Natural killer cell (primary cell): ENCODE data around the gene TBX18. TPM values are rescaled to one million over a fixed set of nuclear protein-coding genes. Genes with fewer than 3 reads are reported as not detected.

Experiments used
- ATAC-seq, 3 donors: fragments of 150-1000 bp in 2 of 3; fragments of 200-7000 bp in 1 of 3; cut with Tn5 transposase; 1 replicate in 1 of 3; 2 replicates in 2 of 3; pipeline ENCODE4 v1.10.0; 2021; ENCODE audit warnings: mild to moderate bottlenecking in 2 of 3, moderate library complexity in 2 of 3
- DNase-seq, 2 donors: peaks; one replicate each; pipeline versions ENCODE4 v3.0.0 to v3.0.0-alpha.2; 2013 to 2021; ENCODE audit warnings: mixed read lengths in 1 of 2
- H3K27ac ChIP-seq: one replicate; pipeline ENCODE4 v1.5.1; 2013; ENCODE audit warnings: mild to moderate bottlenecking, low read length
- H3K27me3 ChIP-seq: one replicate; pipeline ENCODE4 v1.6.1; 2013; ENCODE audit warnings: low read length; ENCODE audit not compliant: control insufficient read depth, insufficient read depth
- H3K36me3 ChIP-seq: one replicate; pipeline ENCODE4 v1.6.1; 2013; ENCODE audit warnings: low read length; ENCODE audit not compliant: control insufficient read depth, insufficient read depth
- H3K4me1 ChIP-seq: one replicate; pipeline ENCODE4 v1.6.1; 2013; ENCODE audit warnings: low read length; ENCODE audit not compliant: control insufficient read depth, insufficient read depth
- H3K4me3 ChIP-seq: one replicate; pipeline ENCODE4 v1.5.1; 2013; ENCODE audit warnings: low read length
- H3K9me3 ChIP-seq: one replicate; pipeline ENCODE4 v1.6.1; 2013; ENCODE audit warnings: low read length; ENCODE audit not compliant: control insufficient read depth, insufficient read depth
- H3K27ac Mint-ChIP-seq, 2 donors: one replicate each; pipeline ENCODE4 v1.8.0; 2022; ENCODE audit warnings: mild to moderate bottlenecking in 2 of 2, mixed read lengths in 2 of 2, moderate library complexity in 1 of 2
- H3K27me3 Mint-ChIP-seq, 2 donors: one replicate each; pipeline ENCODE4 v1.8.0; 2022; ENCODE audit warnings: low read depth in 2 of 2, mixed read lengths in 2 of 2
- H3K36me3 Mint-ChIP-seq: one replicate; pipeline ENCODE4 v1.8.0; 2022; ENCODE audit warnings: mixed read lengths
- H3K4me1 Mint-ChIP-seq, 2 donors: one replicate each; pipeline ENCODE4 v1.8.0; 2022; ENCODE audit warnings: mixed read lengths in 2 of 2
- H3K4me3 Mint-ChIP-seq: one replicate; pipeline ENCODE4 v1.8.0; 2022; ENCODE audit warnings: mild to moderate bottlenecking, moderate library complexity, mixed read lengths
- H3K9me3 Mint-ChIP-seq, 2 donors: one replicate each; pipeline ENCODE4 v1.8.0; 2022; ENCODE audit warnings: mixed read lengths in 2 of 2
- CTCF ChIP-seq: fragments of 200-600 bp; IDR thresholded peaks from one replicate; pipeline ENCODE4 v1.8.0; 2022; ENCODE audit warnings: antibody characterized with exemption
- WGBS: methylation state at CpG from one replicate; pipeline ENCODE4 v1.1.7; 2013; ENCODE audit warnings: missing lambda C conversion rate; ENCODE audit not compliant: insufficient coverage; 5-methylcytosine and 5-hydroxymethylcytosine counted together
- intact Hi-C: fragments of 100-400 bp; cut with micrococcal nuclease; formaldehyde crosslinking; loops from one replicate; pipeline ENCODE4 v1.14.2; 2022
- total RNA-seq, 4 donors: library from RNA; stranded (reverse); fragments of 120-200 nt in 1 of 4; gene quantifications; one replicate each; pipeline versions ENCODE4 v1.2.3 to v1.2.4, GENCODE V29; 2013 to 2022

The TBX18 gene
- total RNA-seq, 3 donors from 2014 or later (not counting 1 experiment from before 2014, with no cell fraction given), result not detected

GRCh38 chr6:84756877-84757276 lies 7.5 kb downstream of the TBX18 start:
- Histone ChIP-seq H3K27me3 (peaks cover 6% of the 10 kb centered on the region), H3K27ac (no peak overlapping the region), H3K9me3 (no peaks in the 10 kb centered on the region), H3K36me3 (no peaks in the 10 kb centered on the region), H3K4me3 (no peak overlapping the region), H3K4me1 (no peaks in the 10 kb centered on the region)
- H3K36me3 Mint-ChIP-seq, result no peaks in the 10 kb centered on the region
- DNase-seq, result no peak
- H3K4me3 Mint-ChIP-seq, result no peak overlapping the region
- ATAC-seq, result no peak
- intact Hi-C loops, result no loop called here
- H3K9me3 Mint-ChIP-seq, result peaks cover 2% of the 10 kb centered on the region in 2 donors
- no peak for TF ChIP-seq CTCF
- 76% methylated on average over 6 of the region's 6 CpGs for WGBS
- H3K27ac Mint-ChIP-seq, result no peak overlapping the region
- no peaks in the 10 kb centered on the region for H3K4me1 Mint-ChIP-seq
- peaks cover 7% of the 10 kb centered on the region in 2 donors for H3K27me3 Mint-ChIP-seq

- Mint-ChIP-seq H3K27ac (no peak overlapping the region), H3K36me3 (no peaks in the 10 kb centered on the region), H3K4me1 (no peaks in the 10 kb centered on the region), H3K4me3 (no peak overlapping the region), H3K9me3 (peaks cover 2% of the 10 kb centered on the region in 2 donors), H3K27me3 (peaks cover 6 to 7% of the 10 kb centered on the region in 2 donors)
- ATAC-seq, result no peak
- Histone ChIP-seq H3K9me3 (no peaks in the 10 kb centered on the region), H3K27ac (no peak overlapping the region), H3K4me3 (no peak overlapping the region), H3K4me1 (no peaks in the 10 kb centered on the region), H3K27me3 (peaks cover 5% of the 10 kb centered on the region), H3K36me3 (no peaks in the 10 kb centered on the region)
- 91% methylated on average over 7 of the region's 7 CpGs for WGBS
- no peak for DNase-seq
- no peak for TF ChIP-seq CTCF
- intact Hi-C loops, result no loop called here
These were observed 7.9 kb downstream of the TBX18 start for GRCh38 chr6:84756466-84756865.

GRCh38 chr6:84753173-84753572 lies 11.2 kb downstream of the TBX18 start:
- Mint-ChIP-seq H3K27ac (no peak overlapping the region), H3K9me3 (peaks cover 0 to 2% of the 10 kb centered on the region in 2 donors), H3K27me3 (no peaks in the 10 kb centered on the region), H3K4me1 (no peaks in the 10 kb centered on the region), H3K36me3 (no peaks in the 10 kb centered on the region), H3K4me3 (no peak overlapping the region)
- no peak for DNase-seq
- H3K9me3 ChIP-seq, result no peaks in the 10 kb centered on the region
- H3K4me3 ChIP-seq, result no peak overlapping the region
- intact Hi-C loops, result no loop called here
- H3K27me3 ChIP-seq, result peaks cover 2% of the 10 kb centered on the region
- H3K36me3 ChIP-seq, result no peaks in the 10 kb centered on the region
- no peak for ATAC-seq
- 64% methylated on average over 1 of the region's 1 CpG for WGBS
- TF ChIP-seq CTCF, result no peak
- H3K4me1 ChIP-seq, result no peaks in the 10 kb centered on the region
- no peak overlapping the region for H3K27ac ChIP-seq

GRCh38 chr6:84752118-84752850 lies 12.1 kb downstream of the TBX18 start:
- Mint-ChIP-seq H3K4me3 (no peak overlapping the region), H3K27me3 (no peaks in the 10 kb centered on the region), H3K9me3 (peaks cover 2% of the 10 kb centered on the region in 2 donors), H3K4me1 (no peaks in the 10 kb centered on the region), H3K27ac (no peak overlapping the region), H3K36me3 (no peaks in the 10 kb centered on the region)
- Histone ChIP-seq H3K4me3 (no peak overlapping the region), H3K4me1 (no peaks in the 10 kb centered on the region), H3K9me3 (no peaks in the 10 kb centered on the region), H3K27ac (no peak overlapping the region), H3K36me3 (no peaks in the 10 kb centered on the region), H3K27me3 (peaks cover 2% of the 10 kb centered on the region)
- no peak for TF ChIP-seq CTCF
- intact Hi-C loops, result no loop called here
- DNase-seq (no peak), ATAC-seq (no peak)
- WGBS, result 74% methylated on average over 4 of the region's 5 CpGs
